ENCODE measurements around the gene INPP5B.
"Not testable (repeated sequence)": the region's sequence is repeated elsewhere in the genome, so short reads cannot be mapped to it uniquely, and the experiment has no call there.

INPP5B gene

GRCh38 chr1:37947364-37947763, 511 bp upstream of the INPP5B start:
- no peak for DNase-seq

GRCh38 chr1:37945743-37946702, 830 bp downstream of the INPP5B start:
- peak; percentile 74 for DNase-seq

- DNase-seq, result no peak
These were observed 1.6 kb downstream of the INPP5B start for GRCh38 chr1:37945251-37945650.

GRCh38 chr1:37944816-37945215, 2.0 kb downstream of the INPP5B start:
- DNase-seq, result no peak

GRCh38 chr1:37944086-37944763, 2.6 kb downstream of the INPP5B start:
- DNase-seq, result no peak

- DNase-seq, result no peak
These were observed 6.4 kb downstream of the INPP5B start for GRCh38 chr1:37940299-37940947.

GRCh38 chr1:37936760-37937159, 10.1 kb downstream of the INPP5B start:
- not testable (repeated sequence) for DNase-seq

- DNase-seq, result peak; percentile 9
These were observed 14.1 kb downstream of the INPP5B start for GRCh38 chr1:37932759-37933158.

- peak; percentile 98 for DNase-seq
These were observed 15.3 kb downstream of the INPP5B start for GRCh38 chr1:37931361-37932158.

- DNase-seq, result no peak
These were observed 15.8 kb downstream of the INPP5B start for GRCh38 chr1:37931102-37931360.

GRCh38 chr1:37930246-37931101, 16.4 kb downstream of the INPP5B start:
- DNase-seq, result no peak

GRCh38 chr1:37926038-37926924, 20.6 kb downstream of the INPP5B start:
- DNase-seq, result no peak

GRCh38 chr1:37925316-37925715, 21.5 kb downstream of the INPP5B start:
- no peak for DNase-seq

GRCh38 chr1:37923551-37923889, 23.3 kb downstream of the INPP5B start:
- DNase-seq, result no peak

GRCh38 chr1:37922767-37923550, 23.9 kb downstream of the INPP5B start:
- peak; percentile 97 for DNase-seq

GRCh38 chr1:37919277-37919676, 27.6 kb downstream of the INPP5B start:
- DNase-seq, result peak; percentile 25

- DNase-seq, result peak; percentile 49
These were observed 31.3 kb downstream of the INPP5B start for GRCh38 chr1:37915476-37916093.

- DNase-seq, result no peak
These were observed 32.0 kb downstream of the INPP5B start for GRCh38 chr1:37914719-37915475.

- DNase-seq, result not testable (repeated sequence)
These were observed 35.4 kb downstream of the INPP5B start for GRCh38 chr1:37911478-37911877.
